ENCODE results near the gene OR1K1.
A peak's percentile ranks its signal among the peaks of the same experiment; 100 is the strongest.
"Not testable (repeated sequence)": the region's sequence is repeated elsewhere in the genome, so short reads cannot be mapped to it uniquely, and the experiment has no call there.

The OR1K1 gene, protein sequence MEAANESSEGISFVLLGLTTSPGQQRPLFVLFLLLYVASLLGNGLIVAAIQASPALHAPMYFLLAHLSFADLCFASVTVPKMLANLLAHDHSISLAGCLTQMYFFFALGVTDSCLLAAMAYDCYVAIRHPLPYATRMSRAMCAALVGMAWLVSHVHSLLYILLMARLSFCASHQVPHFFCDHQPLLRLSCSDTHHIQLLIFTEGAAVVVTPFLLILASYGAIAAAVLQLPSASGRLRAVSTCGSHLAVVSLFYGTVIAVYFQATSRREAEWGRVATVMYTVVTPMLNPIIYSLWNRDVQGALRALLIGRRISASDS

GRCh38 chr9:122800066-122801060, at the start of gene OR1K1:
OR1K1 (plus strand) TSS chr9:122800123; CDS start chr9:122800123, 0 bp downstream.
- DNase-seq (ENCODE audit: low read depth), result no peak

GRCh38 chr9:122754825-122755224, 45.1 kb upstream of the OR1K1 start:
- DNase-seq (ENCODE audit: low read depth), result no peak

DNA sequence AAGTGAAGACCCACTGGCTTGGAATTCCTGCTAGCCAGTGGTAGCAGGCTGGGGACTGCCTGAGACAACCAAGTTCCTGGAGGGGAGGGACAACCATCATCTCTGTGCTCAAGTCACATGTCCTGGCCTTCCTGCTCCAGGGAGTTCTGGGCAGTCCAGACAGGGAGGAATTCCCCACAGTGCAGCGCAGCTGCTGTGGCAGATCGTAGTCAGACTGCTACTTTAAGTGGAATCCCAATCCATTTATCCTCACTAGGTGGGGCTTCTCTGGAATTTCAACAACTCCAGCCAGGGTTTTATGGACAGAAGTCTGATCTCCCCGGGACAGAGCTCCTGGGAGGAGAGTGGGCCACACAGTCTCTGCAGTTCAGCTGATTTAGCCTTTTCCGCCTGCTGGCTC, 32.1 kb upstream of the OR1K1 start:
- DNase-seq (ENCODE audit: low read depth), result no peak

DNA sequence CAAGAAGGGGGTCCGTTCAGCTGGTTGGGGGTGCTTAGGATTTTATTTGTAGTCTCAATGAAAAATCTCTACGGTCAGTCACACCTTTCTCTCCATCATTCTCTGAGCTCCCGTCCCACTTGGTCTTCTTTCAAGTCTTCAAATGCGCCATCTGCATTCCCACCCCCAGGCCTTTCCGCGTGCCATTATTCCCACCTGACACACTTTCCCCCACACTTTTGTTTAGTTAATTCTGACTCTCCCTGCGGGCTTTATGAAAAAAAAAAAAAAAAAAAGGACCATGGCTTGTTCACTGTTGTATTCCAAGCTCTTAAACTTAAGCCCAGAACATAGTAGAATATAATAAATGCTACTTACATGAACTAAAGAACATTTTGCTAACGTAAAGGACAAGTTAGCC, 22.9 kb upstream of the OR1K1 start:
- DNase-seq (ENCODE audit: low read depth), result no peak

- DNase-seq (ENCODE audit: low read depth), result no peak
Measured at GRCh38 chr9:122777935-122778627, 21.8 kb upstream of the OR1K1 start.

DNA sequence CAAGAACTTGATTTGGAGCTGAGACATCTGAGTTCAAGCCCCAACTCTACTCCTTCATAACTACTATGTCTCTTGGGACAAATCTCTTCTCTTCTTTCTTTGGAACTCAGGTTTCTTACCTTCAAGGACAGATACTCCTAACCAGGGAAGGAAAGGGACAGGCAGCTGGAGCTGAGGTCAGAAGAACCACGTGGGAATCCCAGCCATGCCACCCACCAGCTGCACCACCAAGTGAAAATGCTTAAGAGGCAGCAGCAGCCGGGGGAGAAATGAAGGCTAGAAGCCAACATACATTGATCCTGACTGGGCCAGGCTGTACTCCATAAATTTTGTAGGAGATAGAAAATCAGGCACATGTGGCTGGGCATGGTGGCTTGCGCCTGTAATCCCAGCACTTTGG, 20.7 kb upstream of the OR1K1 start:
- DNase-seq (ENCODE audit: low read depth), result no peak

- DNase-seq (ENCODE audit: low read depth), result no peak
Measured at GRCh38 chr9:122780026-122780425, 19.9 kb upstream of the OR1K1 start.

GRCh38 chr9:122781671-122782070, 18.3 kb upstream of the OR1K1 start:
- DNase-seq (ENCODE audit: low read depth), result no peak

DNA sequence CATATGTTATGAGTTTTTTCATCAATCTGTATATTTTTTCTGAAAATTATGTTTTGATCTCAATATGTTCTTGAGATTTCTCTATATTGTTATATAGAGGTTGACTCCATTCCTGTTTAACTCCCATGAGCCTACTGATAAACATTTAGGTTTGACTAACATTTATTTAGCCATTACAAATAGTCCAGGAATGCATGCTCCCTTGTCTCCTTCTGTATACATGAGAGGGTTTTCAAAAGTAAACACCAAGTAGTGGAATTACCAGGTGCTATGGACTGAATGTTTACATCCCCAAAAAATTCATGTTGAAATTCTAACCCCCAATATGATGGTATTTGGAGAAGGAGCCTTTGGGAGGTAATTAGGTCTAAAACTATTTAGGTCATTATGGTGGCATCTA, 14.7 kb upstream of the OR1K1 start:
- DNase-seq (ENCODE audit: low read depth), result no peak

GRCh38 chr9:122786338-122786737, 13.6 kb upstream of the OR1K1 start:
- DNase-seq (ENCODE audit: low read depth), result no peak

DNA sequence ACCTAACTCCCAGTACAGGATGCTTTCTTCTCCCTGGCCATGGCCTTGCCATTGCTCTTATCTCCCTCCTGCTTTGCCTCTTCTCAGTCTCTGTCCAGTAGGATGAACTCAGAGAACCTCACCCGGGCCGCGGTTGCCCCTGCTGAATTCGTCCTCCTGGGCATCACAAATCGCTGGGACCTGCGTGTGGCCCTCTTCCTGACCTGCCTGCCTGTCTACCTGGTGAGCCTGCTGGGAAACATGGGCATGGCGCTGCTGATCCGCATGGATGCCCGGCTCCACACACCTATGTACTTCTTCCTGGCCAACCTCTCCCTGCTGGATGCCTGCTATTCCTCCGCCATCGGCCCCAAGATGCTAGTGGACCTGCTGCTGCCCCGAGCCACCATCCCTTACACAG, 11.1 kb upstream of the OR1K1 start, which contains the start of gene OR5C1:
OR5C1 (plus strand) TSS at position 103 of the 400 bp plus-strand sequence; CDS start at position 103, 0 bp downstream.
- DNase-seq (ENCODE audit: low read depth), result no peak

- no peak for DNase-seq (ENCODE audit: low read depth)
Measured at GRCh38 chr9:122789256-122790046, 10.5 kb upstream of the OR1K1 start.

DNA sequence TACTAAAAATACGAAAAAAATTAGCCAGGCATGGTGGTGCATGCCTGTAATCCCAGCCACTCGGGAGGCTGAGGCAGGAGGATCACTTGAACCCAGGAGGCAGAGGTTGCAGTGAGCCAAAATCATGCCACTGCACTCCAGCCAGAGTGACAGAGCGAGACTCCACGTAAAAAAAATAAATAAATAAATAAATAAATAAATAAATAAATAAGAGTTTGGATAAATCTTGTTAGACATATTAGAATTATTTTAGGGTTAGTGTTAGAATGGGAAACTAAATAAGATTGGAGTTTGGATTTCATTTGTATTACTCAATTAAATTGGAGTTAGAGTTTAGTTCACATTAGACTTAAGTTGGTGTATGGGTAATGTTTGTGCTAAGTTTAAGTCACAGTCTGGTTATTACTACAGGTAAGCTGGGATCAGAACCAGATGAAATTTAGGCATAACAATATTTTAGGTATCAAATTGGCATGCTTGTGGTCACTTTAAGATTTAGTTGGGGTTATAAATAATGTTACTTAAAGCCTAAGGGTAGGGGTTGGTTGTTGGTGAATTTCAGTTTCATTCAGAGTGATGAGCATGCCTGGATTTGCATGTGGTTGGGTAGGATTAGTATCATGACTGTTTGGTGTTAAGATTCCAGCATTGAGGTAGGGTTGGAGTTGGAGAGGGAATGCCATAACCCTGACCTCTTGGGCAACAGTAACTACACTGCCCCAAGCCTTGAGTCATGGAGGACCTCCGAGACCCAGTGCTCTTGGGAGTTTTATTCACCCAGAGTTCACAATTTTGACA, 7.9 kb upstream of the OR1K1 start:
- no peak for DNase-seq (ENCODE audit: low read depth)

- no peak for DNase-seq (ENCODE audit: low read depth)
Measured at GRCh38 chr9:122797316-122798063, 2.4 kb upstream of the OR1K1 start.

- no peak for DNase-seq (ENCODE audit: low read depth)
Measured at GRCh38 chr9:122806661-122807060, 6.7 kb downstream of the OR1K1 start.

- no peak for DNase-seq (ENCODE audit: low read depth)
Measured at GRCh38 chr9:122807271-122807900, 7.5 kb downstream of the OR1K1 start.

GRCh38 chr9:122808141-122808540, 8.2 kb downstream of the OR1K1 start:
- DNase-seq (ENCODE audit: low read depth), result no peak

DNA sequence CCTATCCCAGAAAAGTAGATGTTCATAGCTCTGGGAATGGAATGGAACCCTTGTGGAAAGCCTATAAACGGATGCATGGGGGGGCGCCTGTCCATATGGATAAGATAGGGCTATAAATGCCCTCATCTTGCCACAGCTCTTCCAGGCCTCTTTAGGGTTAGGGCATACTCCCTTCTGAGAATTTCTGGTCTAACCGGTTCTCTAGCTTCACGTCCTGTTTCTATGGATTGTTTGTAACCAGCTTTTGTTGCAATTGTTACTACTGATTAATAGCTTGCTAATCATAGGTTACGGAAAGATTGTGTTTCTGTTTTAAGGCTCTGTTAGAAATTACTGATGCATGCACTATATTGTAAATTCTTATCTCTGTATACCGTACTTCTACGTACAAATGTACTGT, 9.3 kb downstream of the OR1K1 start:
- DNase-seq (ENCODE audit: low read depth), result not testable (repeated sequence)

GRCh38 chr9:122810306-122810946, 10.5 kb downstream of the OR1K1 start:
- peak; percentile 44 for DNase-seq (ENCODE audit: low read depth)
